ENCODE data around the gene CELF2.

CELF2 gene

DNA sequence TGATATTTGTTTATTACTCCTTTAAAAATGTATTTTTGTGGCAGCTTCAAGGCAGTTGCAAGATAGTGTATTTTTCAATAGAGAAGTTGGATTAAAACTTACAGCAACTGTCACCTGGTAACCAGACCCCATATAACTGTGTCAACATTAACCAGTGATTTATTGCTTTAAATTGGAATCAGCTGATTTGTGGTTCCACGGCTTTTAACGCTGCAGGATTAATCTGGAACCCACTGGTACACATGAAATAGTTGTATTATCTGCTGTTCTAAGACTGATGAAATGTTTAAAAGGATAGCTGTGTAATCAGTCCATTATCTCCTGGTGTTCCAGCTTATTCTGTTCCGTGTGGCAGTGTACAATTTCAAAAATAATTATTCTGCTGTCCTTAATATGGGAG, 180.2 kb downstream of the CELF2 start:
- CTCF ChIA-PET = interaction anchor here (0.9 to 3.5 kb wide), 9 partner anchors 19 to 47 kb away, joined by 3 to 13 read pairs (median 3); no protein-coding TSS in a partner anchor
- POLR2A ChIA-PET = no interaction called here
- no peak for DNase-seq (ENCODE audit: extremely low spot score)
- TF ChIP-seq, protein P1, sequence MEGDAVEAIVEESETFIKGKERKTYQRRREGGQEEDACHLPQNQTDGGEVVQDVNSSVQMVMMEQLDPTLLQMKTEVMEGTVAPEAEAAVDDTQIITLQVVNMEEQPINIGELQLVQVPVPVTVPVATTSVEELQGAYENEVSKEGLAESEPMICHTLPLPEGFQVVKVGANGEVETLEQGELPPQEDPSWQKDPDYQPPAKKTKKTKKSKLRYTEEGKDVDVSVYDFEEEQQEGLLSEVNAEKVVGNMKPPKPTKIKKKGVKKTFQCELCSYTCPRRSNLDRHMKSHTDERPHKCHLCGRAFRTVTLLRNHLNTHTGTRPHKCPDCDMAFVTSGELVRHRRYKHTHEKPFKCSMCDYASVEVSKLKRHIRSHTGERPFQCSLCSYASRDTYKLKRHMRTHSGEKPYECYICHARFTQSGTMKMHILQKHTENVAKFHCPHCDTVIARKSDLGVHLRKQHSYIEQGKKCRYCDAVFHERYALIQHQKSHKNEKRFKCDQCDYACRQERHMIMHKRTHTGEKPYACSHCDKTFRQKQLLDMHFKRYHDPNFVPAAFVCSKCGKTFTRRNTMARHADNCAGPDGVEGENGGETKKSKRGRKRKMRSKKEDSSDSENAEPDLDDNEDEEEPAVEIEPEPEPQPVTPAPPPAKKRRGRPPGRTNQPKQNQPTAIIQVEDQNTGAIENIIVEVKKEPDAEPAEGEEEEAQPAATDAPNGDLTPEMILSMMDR (IDR thresholded peaks at IDR 0.05; ENCODE audit: control extremely low read depth, extremely low read depth, low read depth, missing control alignments) = no peak

DNA sequence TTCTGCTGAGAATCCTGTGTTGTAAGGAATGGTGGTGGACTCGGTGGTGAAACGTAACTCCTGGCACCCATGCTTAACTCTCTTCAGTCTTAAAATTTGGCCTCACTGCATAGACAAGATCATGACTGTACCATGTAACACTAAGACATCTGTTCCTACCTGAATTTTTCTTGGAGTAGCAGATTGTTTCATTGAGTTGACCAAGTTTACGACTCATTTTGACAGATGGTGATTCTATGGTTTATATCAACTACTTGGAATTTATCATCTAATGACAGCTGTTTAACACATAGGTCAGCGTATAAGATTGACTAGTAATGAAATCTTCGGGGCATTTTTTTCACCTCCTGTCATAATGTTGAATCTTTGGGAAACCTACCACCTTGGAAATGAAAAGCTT, 184.2 kb downstream of the CELF2 start:
- TF ChIP-seq, protein P1 (IDR thresholded peaks at IDR 0.05; ENCODE audit: control extremely low read depth, extremely low read depth, low read depth, missing control alignments) = no peak
- ChIA-PET CTCF (interaction anchor here (0.8 to 1.6 kb wide), 13 partner anchors 9 to 69 kb away, joined by 3 to 7 read pairs (median 4); no protein-coding TSS in a partner anchor), POLR2A (no interaction called here)
- DNase-seq (ENCODE audit: extremely low spot score) = no peak

DNA sequence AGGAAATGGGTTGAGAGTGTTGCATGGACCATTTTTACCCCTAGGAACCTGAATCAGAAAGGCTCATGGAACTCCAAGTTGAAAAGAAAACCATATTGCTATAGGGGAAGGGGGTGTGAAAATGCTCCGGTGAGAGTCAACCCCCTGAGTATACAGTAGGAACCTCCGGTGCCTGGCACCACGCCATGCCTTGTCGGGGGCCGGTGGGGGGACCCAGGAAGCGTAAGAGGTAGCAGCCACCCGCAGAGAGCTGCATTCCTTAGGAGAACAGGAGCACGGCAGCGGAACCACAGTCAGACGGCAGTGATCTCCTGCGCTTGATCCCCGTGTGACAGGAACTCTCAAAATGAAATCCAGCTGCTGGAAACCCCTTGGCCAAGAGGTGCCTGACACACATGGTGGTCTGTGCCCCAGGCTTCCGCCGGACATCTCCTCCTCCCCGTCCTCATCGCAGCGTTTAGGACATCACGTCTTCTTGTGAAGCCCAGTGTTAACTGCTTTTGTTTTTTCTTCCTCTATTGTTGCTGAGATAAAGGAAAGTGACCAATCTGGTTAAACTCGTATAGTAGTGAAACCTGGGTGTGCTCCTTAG, 186.8 kb downstream of the CELF2 start:
- no peak for DNase-seq (ENCODE audit: extremely low spot score)
- ChIA-PET POLR2A (no interaction called here), CTCF (interaction anchor here (1.0 to 1.9 kb wide), 3 partner anchors 33 to 66 kb away, joined by 3 to 5 read pairs (median 3); no protein-coding TSS in a partner anchor)
- TF ChIP-seq, protein P1 (IDR thresholded peaks at IDR 0.05; ENCODE audit: control extremely low read depth, extremely low read depth, low read depth, missing control alignments) = no peak

DNA sequence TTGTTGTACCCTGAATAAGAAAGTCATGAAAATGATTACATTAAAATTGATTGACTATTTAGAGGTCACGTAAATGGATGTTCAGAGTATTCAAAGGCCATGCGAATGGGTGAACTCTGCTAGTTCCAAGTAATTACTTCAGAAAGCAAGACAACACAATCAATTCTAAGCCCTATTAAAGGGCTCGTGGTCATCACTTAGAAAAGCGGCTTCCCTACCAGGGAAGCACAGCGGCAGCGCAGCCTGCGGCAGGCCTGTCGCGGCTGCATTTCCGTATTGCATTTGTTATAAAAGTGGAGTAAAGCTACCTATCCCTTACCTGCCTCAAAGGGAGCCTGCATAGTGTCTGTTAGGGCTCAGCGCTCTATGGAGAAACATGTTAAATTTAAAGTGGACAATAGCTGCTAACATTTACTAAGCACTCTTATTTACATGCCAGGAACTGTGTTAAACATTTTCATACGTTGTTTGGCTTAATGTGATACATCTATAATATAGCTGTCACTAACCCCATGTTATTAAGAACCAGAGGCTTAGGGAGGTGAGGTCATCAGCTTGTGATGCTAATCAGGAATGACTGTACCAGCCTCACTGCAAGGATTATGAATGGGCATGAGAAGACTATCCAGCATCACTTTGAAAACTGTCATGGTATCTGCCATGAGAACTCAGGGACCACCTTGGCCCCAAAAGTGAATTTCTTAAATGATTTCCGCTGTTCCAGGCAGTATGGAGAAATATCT, 187.5 kb downstream of the CELF2 start:
- TF ChIP-seq, protein P1 (IDR thresholded peaks at IDR 0.05; ENCODE audit: control extremely low read depth, extremely low read depth, low read depth, missing control alignments) = no peak
- ChIA-PET POLR2A (interaction anchor here (0.5 kb wide), 1 partner anchor 102 kb away, joined by 7 read pairs; no protein-coding TSS in a partner anchor), CTCF (interaction anchor here (0.7 to 2.8 kb wide), 6 partner anchors 12 to 66 kb away, joined by 3 to 9 read pairs (median 4); no protein-coding TSS in a partner anchor)
- DNase-seq (ENCODE audit: extremely low spot score) = no peak

DNA sequence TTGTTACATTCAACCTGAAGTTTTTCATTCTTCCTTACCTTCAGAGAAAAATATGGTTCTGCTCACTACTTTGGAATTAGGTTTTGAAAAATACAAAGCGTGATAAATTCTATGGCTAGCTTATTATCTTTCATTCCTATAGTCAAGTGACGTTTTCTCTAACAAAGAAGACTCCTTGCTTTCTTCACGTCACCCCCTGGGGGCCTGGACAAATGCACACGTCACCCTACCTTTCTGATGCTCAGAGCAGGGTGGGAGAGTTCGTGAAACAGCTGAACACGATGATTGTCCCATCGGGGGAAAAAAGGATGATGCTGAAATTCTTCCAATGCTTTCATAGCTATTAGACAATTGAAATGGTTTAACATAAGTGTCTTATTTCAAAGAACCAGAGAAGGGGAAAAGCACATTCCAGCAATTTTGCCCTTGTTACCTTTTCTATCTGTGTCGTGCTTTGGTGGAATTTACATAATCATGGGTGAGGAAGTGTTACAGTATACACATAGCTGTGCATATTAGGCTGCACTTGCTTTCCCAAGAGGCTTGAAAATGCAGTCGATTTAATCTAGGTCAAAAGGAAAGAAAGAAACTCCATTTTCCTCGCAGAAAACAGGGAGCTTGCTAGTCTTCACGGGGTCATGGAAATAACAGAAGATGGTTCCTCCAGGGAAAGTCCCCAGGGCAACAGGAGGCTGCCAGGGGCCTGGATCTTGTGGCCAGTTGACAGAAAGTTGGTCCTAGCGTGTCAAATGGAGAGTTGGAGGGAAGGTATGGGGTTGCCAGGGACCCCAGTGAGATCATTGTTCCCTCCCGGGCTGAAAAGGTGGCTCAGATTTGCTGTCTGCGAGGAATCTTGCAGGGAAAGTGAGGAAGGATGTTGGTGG, 189.2 kb downstream of the CELF2 start:
- ChIA-PET CTCF (interaction anchor here (0.9 to 2.8 kb wide), 5 partner anchors 12 to 63 kb away, joined by 3 to 9 read pairs (median 5); no protein-coding TSS in a partner anchor), POLR2A (no interaction called here)

More for the DNA sequence above, 189.2 kb downstream of the CELF2 start:
- DNase-seq (ENCODE audit: extremely low spot score) = no peak
- TF ChIP-seq, protein P1 (IDR thresholded peaks at IDR 0.05; ENCODE audit: control extremely low read depth, extremely low read depth, low read depth, missing control alignments) = no peak

Measured in GM10248 (cell line).